ENCODE results near the gene PRR15. TPM values are rescaled to one million over a fixed set of nuclear protein-coding genes. Genes with fewer than 3 reads are reported as not detected.

Gene PRR15
- total RNA-seq, 2 donors from 2014 or later, result 2.3 to 4.7 TPM

DNA sequence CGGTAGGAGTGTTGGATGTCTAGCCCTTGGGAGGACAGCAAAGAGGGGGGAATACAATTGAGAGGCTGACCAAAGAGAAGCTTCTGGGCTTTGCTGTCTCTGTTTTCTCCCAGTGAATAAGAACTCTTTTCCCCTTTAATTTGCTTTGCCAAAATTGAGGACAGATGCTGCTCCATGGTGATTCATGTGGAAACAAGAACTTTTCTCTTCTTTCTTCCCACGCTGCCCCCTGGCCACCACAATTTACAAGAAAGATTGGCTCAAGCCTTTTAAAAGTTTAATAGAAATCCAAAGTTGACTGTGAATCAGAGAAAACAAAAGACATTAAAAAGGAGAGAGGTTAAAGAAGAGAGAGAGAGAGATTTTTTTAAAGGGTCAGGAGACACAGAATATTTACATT lies 49.0 kb downstream of the PRR15 start:
- WGBS, 2 donors, result 81 to 89% methylated on average over 2 of the region's 2 CpGs
- no peak for TF ChIP-seq POLR2A (IDR thresholded peaks at IDR 0.05)
- TF ChIP-seq, protein P1, sequence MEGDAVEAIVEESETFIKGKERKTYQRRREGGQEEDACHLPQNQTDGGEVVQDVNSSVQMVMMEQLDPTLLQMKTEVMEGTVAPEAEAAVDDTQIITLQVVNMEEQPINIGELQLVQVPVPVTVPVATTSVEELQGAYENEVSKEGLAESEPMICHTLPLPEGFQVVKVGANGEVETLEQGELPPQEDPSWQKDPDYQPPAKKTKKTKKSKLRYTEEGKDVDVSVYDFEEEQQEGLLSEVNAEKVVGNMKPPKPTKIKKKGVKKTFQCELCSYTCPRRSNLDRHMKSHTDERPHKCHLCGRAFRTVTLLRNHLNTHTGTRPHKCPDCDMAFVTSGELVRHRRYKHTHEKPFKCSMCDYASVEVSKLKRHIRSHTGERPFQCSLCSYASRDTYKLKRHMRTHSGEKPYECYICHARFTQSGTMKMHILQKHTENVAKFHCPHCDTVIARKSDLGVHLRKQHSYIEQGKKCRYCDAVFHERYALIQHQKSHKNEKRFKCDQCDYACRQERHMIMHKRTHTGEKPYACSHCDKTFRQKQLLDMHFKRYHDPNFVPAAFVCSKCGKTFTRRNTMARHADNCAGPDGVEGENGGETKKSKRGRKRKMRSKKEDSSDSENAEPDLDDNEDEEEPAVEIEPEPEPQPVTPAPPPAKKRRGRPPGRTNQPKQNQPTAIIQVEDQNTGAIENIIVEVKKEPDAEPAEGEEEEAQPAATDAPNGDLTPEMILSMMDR (IDR thresholded peaks at IDR 0.05), result no peak
- no peak for DNase-seq
- Histone ChIP-seq H3K4me1 (peaks cover 11% of the 10 kb centered on the region), H3K4me3 (no peak overlapping the region), H3K27me3 (no peaks in the 10 kb centered on the region), H3K36me3 (replicated peaks in 1 of 2; ENCODE audit: insufficient read depth in 1 of 2, low read depth in 2 of 2) (no peaks in the 10 kb centered on the region), H3K27ac (no peak overlapping the region), H3K9me3 (no peaks in the 10 kb centered on the region)
- no peak for ATAC-seq
- intact Hi-C loops (cut with DNase I), result no loop called here

DNA sequence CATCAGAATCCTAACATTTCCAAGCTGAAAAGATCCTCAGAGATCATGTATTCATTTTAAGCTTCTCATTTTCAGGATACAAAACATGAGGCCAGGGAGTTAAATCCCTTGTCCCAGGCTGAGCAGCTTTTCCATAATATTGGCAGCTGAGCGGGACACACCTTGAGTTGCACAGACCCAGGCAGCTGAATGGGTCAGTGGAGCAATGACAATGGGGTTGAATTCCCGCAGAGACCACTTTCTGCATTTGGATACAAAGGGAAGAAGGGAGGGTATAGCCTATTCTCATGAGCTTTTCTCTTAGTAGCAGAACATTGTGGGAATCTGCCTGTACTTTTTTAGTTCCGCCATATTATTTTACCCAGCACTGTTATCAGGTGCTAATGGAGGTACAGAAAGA lies 49.5 kb downstream of the PRR15 start:
- no peak for TF ChIP-seq POLR2A (IDR thresholded peaks at IDR 0.05)
- TF ChIP-seq, protein P1 (IDR thresholded peaks at IDR 0.05), result no peak
- Histone ChIP-seq H3K36me3 (replicated peaks in 1 of 2; ENCODE audit: insufficient read depth in 1 of 2, low read depth in 2 of 2) (no peaks in the 10 kb centered on the region), H3K9me3 (no peaks in the 10 kb centered on the region), H3K27me3 (no peaks in the 10 kb centered on the region), H3K4me1 (peaks cover 11% of the 10 kb centered on the region), H3K4me3 (no peak overlapping the region), H3K27ac (no peak overlapping the region)
- intact Hi-C loops (cut with DNase I), result no loop called here
- WGBS, 2 donors, result 92% methylated on average over 3 of the region's 3 CpGs
- DNase-seq (no peak), ATAC-seq (no peak)

DNA sequence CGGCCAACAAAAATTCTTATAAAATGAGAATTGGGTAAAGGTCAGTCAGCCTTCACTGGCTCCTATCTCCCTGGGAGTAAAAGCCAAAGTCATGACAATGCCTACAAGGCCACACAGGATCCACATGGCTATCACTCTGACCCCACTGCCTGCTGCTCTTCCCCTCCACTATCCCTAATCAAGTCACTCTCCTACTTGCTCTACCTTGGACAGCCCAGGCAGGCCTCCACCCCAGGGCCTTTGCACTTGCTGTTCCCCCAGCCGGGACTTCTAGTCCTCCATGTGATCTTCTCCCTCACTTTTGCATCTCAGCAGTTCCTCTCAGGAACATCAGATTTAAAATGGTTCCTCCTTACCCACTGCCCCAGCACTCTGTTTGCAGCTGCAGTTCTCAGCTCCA lies 50.6 kb downstream of the PRR15 start:
- Histone ChIP-seq H3K27ac (no peak overlapping the region), H3K9me3 (no peaks in the 10 kb centered on the region), H3K27me3 (no peaks in the 10 kb centered on the region), H3K36me3 (replicated peaks in 1 of 2; ENCODE audit: insufficient read depth in 1 of 2, low read depth in 2 of 2) (no peaks in the 10 kb centered on the region), H3K4me1 (peaks cover 9% of the 10 kb centered on the region), H3K4me3 (no peak overlapping the region)
- 91% methylated on average over 2 of the region's 2 CpGs for whole genome bisulfite sequencing, 2 donors
- ATAC-seq, result no peak
- DNase-seq, result no peak
- TF ChIP-seq, protein P1 (IDR thresholded peaks at IDR 0.05), result no peak
- TF ChIP-seq POLR2A (IDR thresholded peaks at IDR 0.05), result no peak
- intact Hi-C loops (cut with DNase I), result no loop called here

Other genes with a start within 250 kb of the PRR15 start
- 1 to 10 TPM in 1 of 2 donors, under 1 TPM in 1; 0.33 to 1.0 TPM for gene WIPF3, start 242.7 kb downstream of the PRR15 start, total RNA-seq